PFSK-1 (cell line): ENCODE data around the gene BOD1.

Source experiments
- POLR2AphosphoS5 ChIP-seq: IDR thresholded peaks from 2 replicates; pipeline ENCODE4 v1.6.1; 2012; ENCODE audit warnings: low read depth, mild to moderate bottlenecking, control low read depth, low read length, moderate library complexity
- TAF1 ChIP-seq: IDR thresholded peaks from 2 replicates; pipeline ENCODE4 v1.6.1; 2012; ENCODE audit warnings: low read length, control low read depth, borderline replicate concordance; ENCODE audit not compliant: insufficient read depth

- TF ChIP-seq POLR2AphosphoS5 (no peak), TAF1 (no peak)
These were observed 37.5 kb upstream of the BOD1 start for GRCh38 chr5:173653822-173654523.
